GF-D8 (cell line): ENCODE data around the gene CPB2.

Experiments
- DNase-seq: peaks from one replicate; lab custom pipeline; 2025; lab: John Stamatoyannopoulos, UW

Gene CPB2, protein sequence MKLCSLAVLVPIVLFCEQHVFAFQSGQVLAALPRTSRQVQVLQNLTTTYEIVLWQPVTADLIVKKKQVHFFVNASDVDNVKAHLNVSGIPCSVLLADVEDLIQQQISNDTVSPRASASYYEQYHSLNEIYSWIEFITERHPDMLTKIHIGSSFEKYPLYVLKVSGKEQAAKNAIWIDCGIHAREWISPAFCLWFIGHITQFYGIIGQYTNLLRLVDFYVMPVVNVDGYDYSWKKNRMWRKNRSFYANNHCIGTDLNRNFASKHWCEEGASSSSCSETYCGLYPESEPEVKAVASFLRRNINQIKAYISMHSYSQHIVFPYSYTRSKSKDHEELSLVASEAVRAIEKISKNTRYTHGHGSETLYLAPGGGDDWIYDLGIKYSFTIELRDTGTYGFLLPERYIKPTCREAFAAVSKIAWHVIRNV

DNA sequence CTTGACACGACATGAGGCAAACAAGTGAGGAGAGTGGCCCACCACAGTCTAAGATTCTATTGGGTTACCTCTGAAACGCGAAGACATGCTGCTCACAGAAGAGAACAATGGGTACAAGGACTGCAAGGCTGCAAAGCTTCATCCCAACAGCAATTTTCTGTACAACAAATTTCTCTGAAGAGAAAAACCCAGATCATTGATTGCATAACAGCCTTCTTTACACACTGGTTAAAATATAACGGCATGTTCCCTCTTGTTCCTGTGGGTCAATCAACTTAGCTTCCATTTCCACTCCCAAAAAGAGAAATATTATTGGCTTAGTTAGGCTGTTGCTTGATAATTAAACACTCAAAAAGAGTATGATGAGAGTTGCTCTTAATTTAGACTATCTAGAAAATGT is at the start of gene CPB2:
CPB2 (minus strand) TSS at position 166 of the 400 bp plus-strand sequence; CDS start at position 142, 24 bp downstream.
- no peak for DNase-seq

DNA sequence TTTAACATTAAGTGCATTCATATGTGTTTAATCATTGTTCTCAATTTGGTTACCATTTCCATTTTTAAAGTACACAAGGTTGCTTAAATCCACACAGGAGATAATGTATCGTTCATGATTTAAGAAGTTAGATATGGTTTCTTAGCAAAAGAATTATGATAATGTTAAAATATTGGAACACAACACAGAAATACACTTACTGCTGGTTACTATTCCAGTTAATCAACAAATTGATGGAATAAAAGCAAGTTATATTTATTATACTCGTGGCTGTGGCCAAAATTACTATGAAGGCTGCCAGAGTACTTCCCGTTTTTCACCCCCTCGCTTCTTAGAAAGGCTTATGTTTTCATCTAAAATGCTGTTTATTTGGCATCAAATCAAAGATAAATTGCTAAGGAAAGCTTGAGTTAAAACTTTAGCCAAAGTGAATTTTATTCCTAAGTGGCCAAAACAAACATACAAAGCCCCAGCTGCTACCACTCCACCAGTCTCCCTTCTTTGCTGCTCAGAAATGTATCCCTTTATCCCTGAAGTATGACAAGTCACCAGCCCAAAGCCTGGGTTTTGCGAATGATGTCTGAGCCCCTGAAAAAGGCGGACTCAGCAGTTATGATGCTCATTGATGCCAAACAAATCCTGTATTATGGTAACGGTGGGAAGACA is 49.4 kb upstream of the CPB2 start:
- DNase-seq = no peak

DNA sequence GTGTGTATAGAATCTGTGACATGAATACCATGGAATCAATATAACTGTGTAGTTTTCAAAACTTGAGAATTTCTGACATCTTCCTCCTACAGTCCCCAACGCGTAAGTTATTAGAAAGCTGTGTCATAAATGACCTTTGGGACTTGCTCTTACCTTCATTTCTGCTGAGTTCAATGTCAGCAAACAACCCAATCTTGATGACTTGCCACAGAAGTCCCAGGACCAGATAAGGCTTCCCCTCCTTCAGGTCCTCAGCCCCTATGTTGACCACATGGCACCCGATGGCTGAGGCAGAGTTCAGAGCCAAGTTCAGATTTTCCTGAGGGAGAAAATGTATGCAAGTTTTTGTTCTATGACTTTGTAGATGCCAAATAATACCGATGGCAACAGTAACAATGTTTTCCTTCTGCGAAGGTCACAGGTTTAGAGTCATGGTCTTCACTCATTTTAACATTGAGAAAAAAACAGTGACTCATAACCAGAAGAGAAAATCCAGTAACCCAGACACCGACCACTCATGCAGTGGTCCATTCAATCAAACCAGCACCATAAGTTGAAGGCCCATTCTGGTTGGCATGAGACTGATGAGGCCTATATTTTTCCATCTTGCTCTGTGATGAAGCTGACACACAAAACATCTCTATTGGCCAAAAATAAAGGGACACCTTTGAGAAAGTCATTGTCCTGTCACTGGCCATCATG is 47.9 kb upstream of the CPB2 start:
- DNase-seq = no peak

DNA sequence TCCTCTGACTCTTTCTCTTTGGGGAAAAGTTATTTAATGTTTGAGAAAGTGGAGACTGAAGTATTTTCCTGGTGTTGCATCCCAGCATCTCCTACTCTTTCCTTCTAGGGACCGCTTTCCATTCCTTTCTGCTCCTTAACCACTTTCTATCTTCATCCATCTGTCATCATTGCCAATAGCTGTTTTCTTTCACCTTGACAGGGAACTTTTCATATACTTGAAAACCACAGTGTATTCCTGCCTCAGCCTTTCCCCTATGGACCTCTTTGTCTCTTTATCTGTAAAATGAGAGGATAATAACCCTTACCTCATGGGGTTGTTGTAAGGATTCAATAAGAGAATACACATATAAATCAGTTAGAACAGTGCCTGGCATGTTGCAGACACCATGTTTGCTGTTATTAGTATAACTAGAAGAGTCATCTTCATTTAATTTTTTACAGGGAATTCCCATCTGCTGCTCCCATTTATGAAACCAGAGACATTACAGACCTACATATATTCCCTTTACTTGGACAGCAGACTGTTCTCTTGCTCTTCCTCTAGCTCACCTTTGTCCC is 45.4 kb upstream of the CPB2 start:
- DNase-seq = no peak

DNA sequence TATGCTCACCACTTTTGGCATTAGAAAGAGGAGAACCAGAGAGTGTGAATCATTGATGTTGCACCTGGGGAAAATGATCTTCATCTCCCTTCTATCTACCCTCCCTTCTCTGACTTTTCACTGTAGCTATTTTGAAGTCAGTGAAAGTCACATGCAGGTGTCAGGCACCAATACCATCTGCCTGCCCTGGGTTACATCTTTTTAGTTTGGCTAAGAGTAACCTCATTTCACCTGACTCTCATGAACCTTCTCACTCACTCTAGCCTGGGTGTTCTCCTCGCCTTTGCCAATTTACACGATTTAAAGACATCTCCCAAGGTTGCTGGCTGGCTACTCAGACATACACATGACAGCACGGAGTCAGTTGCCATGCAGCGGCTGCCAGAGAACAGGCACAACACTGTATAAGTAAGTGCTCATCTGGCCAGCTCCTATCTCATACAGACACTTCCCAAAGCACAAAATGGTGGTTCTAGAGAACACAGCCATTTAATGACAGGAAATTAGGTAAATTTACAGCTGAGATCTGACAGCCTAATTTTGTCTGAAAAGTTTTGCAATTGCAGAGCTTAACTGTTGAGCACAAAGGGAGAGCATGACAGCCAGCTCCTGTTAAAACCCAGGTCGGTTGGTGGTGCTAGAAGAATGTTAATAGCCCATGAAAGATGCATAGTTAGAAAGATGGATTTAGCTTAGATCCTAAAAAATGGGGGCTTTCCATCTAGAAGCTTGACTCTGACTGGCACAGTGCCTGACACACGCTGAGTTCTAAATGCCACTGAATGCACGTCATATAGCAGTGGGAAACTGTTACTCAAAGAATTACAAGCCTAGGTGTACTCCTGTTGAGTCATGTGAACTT is 44.7 kb upstream of the CPB2 start:
- DNase-seq = peak; percentile 9

DNA sequence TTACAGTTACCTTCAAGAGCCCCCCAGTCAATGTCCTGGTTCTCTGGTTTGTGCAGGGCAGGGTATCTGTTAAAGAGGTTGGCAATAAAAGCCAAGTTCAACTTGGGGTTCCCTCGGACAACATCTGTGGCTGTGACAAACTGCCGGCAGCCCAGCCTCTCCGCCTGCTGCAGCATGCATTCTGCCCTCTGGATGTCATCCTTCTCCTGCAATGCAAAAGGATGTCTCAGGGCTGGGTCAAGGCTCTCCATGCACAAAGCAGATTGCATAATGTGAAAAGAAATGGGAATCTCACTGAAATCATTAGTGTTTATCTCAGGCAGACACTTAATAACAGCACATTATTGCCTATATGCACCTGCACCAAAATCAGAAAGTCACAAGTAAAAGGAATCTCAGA is 42.1 kb upstream of the CPB2 start:
- no peak for DNase-seq

DNA sequence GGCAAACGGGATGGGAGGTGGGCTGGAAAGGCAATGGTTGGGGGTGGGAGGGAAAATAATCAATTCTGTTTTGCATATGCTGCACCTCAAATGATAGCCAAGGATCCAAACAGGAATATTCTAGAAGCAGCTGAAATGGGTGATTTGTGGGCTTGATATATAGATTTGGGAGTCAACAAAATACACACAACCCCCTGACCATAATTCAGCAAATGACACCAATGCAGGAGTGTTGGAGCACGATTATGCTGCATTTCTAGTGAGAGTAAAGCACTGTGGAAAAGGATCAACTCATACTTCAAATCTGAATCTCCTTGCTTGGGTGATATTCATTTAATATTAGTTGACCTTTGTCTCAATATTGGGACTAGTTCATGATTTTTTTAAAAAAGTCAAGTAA is 41.1 kb upstream of the CPB2 start:
- DNase-seq = no peak

DNA sequence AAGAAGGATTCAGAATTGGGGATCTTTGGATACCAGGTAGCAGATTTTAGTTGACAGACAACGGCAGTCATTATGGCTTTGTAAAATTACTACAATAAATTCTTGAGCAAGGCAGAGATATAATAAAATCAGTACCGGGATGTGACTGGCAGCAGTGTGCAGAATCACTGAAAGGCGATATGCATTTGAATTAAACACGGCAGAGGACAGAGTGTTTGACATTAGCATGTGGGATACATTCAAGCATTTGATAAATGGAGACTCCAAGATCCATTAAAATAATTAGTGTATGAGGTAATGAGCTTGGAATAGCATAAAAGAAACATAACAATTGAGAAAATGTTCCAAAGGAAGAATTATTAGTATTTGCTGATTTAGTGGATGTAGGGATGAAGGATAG is 40.3 kb upstream of the CPB2 start:
- no peak for DNase-seq

DNA sequence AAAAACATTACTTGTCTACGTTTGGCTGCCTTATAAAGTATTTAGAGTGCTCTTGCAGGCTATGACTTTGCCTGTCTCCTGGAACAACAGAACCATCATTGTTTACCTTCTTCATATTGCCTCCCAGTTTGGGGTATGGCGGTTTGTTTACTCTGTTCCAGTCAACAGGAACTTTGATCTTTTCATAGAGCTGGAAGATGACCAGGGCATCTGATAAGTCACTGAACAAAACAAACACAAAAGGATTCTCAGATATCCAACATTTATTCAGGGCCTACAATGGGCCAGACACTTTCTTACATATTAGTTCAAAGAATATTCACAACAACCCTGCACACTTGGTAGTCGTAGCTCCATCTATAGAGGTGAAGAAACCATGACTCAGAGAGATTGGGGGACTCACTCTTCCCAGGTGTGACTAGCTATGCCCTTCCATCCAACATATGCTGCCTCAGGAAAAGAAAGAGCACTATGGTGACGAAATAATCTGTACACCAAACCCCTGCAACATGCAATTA is 38.4 kb upstream of the CPB2 start:
- DNase-seq = no peak

DNA sequence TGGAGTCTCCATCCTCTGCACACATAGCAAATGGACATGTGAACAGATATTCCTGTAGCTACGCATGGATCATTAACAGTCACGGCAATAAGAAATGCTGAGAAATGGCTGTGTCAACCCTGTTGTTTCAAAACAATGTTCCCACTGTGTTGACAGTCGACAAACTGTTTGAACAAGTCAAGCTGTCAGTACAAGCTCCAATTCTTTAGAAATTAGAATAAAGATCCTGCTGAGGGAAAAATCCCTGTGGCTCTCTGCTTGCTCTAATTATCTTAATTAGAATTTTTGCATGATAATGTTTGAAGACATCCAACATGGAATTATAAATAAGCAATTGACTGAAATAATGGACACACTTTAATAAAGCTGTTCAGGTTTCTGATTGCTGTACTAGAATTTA is 37.9 kb upstream of the CPB2 start:
- no peak for DNase-seq

DNA sequence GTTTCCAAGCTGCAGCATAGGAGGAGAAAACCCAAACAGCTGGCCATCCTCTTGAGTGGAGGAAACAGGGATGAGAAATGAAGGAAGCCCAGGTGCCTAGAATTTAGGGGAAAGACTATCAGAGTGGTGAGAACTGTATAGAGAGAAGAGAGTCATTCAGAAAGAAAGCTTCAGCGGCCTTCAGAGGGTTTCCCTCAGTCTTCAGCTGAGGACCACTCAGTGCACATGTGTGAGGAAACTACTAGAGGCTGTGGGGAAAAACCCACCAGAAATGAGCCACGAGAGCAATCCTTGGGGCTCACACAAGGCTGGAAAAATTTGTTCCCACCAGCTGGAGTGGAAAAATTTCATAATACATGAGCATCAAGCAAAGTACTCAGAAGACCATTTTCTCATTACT is 35.2 kb upstream of the CPB2 start:
- DNase-seq = no peak

DNA sequence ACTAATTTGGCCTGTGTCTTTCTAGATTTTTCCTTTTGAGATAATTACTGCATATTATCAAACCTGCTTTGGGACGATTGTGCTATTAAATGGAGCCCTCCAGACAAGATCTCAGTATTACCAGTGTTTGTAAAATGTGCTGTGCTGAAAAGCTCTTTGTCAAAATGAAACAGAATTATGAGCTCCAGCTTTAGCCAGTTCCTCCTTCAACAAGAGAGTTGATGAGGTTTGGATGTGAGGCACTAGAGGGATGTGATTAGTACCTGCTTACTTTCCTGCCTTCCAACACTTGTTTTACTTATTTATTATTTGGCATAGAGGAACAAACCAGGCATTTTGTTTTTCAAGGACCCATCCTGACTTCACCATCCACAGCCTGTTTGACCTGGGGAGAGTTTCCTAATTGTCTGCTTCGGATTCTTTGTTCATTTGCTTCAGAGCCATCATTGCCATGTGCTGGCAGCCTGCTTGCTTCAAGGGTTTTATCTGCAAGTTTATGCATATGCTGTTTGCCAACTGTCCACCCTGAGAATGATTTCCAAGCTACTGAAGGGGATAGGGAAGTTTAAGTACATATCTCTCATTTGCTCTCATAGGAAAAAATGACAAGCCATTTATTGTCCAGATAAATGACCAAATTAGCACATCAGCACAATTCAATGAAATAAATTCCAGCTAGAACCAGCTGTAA is 32.9 kb upstream of the CPB2 start:
- no peak for DNase-seq

DNA sequence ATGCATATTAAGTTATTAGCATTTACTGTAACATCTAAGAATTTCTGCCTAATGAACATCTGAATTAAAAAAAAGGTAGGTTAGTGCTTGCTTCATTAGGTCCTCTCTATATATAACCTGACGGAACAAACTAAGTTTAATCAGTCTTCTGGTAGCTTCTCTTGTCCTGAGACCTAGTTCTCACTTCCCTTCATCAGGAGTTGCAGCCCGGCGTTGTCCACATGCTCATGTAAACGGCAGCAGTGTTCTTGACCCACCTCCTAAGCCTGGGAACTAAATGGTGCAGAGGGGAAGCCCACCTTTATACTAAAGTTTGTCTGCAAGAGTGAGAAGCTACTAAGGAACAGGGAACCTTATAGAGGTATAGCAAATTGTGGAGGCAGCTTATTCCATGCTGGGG is 31.9 kb upstream of the CPB2 start:
- DNase-seq = no peak

DNA sequence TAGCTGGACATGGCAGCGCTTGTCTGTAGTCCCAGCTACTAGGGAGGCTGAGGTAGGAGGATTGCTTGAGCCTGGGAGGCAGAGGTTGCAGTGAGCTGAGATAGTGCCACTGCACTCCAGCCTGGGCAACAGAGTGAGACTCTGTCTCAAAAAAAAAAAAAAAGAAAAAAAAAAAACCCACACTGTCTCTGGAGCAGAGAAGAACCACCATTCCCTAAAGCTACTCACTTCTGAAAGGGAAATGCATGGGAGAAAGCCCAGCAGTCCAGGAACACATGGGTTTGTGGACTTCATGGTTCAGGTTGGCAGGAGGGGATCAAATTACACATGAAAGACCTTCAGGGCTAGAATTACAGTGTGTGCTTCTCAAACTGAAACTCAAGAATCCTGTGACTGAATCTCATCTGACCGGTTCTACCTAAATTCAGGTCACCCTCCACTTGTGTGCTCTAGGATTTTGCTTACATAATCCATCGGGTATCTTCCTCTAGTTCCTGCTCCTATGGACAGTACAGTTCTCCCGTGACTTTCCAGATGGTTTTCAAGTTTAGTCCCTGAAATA is 30.2 kb upstream of the CPB2 start:
- DNase-seq = no peak

DNA sequence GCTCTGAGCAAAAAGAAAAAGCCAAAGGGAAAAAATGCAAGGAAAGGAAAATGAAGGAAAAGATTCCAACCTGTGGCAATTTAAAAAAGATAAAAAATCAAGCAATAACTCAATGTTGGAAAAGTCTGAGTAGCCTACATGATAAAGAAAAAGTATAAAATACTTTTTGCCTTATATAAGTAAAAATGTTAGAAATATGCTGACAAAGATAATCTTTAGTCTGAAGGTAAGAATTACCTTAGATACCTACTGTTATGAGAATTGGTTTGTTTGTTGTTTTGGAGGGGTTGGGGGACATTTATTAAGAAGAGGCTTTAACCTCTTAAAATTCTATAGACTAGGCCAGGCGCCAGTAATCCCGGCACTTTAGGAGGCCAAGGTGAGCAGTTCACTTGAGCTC is 29.7 kb upstream of the CPB2 start:
- DNase-seq = no peak

DNA sequence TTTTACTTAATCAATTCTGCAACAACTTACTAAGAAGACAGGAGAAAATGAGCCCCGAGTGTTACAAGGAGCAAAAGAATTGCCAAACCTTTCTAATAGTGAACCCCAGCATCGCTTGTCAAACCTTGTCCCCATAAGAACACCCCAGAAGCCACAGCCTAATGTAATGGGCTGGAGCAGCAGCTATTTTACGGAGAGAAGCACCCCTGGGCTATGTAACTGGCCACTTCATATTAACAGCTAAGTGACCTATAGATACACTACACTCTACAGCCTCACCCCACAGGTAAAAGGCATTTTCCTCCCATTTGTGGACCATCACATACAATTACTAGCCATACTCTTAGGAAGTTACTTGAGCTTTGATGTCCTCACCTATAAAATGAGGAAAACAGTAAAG is 27.3 kb upstream of the CPB2 start:
- no peak for DNase-seq

DNA sequence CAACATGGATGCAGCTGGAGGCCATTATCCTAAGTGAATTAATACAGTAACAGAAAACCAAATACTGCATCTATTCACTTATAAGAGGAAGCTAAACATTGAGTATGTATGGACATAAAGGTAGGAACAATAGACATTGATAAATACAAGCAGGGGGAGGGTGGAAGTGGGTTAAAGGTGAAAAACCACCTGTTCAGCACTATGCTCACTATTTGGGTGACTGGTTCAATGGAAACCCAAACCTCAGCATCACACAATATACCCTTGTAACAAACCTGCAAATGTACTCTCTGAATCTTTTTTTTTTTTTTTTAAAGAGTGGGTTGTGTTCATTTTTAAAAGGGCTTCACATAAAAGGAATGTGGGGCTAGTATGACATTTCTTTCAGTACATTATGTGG is 26.9 kb upstream of the CPB2 start:
- no peak for DNase-seq

DNA sequence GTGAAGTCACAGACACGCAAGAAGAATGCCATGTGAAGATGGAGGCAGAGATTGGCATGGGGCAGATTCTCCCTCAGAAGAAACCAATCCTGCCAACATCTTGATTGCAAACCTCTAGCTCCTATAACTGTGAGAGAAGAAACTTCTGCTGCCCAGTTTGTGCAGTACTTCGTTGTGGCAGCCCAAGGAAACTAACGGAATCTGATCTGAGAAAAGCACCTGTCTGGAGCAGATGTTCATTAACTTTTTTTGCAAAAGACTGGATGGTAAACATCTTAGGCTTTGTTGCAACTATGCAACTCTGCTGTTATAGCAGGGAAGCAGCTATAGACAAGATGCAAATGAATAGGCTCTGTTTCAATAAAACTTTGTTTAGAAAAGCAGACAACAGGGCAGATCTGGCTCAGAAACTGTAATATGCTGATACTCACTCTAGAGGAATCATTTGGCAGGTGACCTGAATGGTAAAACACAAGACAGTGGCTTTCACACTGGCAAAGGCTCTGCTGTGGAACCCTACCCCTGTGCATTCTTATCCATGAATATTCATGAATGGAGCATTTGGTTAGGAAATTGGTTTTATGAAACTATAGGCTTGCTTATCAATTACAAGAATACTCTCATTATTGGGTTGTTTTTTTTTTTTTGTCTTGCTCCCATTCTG is 25.3 kb upstream of the CPB2 start:
- no peak for DNase-seq

DNA sequence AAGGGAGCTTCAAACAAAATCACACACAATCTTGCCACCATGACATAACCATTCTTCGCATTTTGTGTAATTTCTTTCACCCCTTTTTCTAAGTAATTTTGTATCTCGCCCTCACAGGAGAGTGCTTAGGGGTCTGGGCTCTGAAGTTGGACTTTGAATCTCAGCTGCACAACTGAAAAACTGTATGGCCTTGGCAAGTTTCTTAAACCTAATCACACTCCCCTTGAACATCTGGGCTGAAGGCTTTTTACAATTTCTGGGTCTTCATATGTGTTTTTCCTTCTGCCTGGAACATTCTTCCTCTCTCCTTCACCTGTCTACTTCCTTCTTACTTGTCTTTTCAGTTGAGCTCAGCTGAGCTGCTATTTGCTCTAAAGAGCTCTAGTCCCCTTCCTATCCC is 24.3 kb upstream of the CPB2 start:
- no peak for DNase-seq
